Left lung (tissue), 10 donors: ENCODE measurements around the gene SPEM2. TPM values are rescaled to one million over a fixed set of nuclear protein-coding genes. Genes with fewer than 3 reads are reported as not detected.
A peak's percentile ranks its signal among the peaks of the same experiment; 100 is the strongest.

Experiments
- ATAC-seq: fragments of 200-7000 bp; cut with Tn5 transposase; one replicate; pipeline ENCODE4 v1.9.1; 2020; ENCODE audit warnings: moderate library complexity
- DNase-seq, 4 donors: peaks; one replicate each; pipeline ENCODE4 v3.0.0-alpha.2; 2013 to 2020
- H3K27ac ChIP-seq, 2 donors: fragments of 200-600 bp; sonication (generic) in 1 of 2; one replicate each; pipeline versions ENCODE4 v1.5.0 to v1.8.0; 2020 to 2021
- H3K27me3 ChIP-seq, 2 donors: fragments of 200-600 bp; sonication (generic) in 1 of 2; one replicate each; pipeline versions ENCODE4 v1.5.0 to v1.8.0; 2020 to 2021
- H3K36me3 ChIP-seq, 2 donors: fragments of 200-600 bp; sonication (generic) in 1 of 2; one replicate each; pipeline versions ENCODE4 v1.5.0 to v1.8.0; 2020 to 2021
- H3K4me1 ChIP-seq, 2 donors: fragments of 200-600 bp; one replicate each; pipeline ENCODE4 v1.8.0; 2021
- H3K4me3 ChIP-seq, 2 donors: fragments of 200-600 bp; sonication (generic) in 1 of 2; one replicate each; pipeline versions ENCODE4 v1.5.0 to v1.8.0; 2020 to 2021; ENCODE audit warnings: mild to moderate bottlenecking in 1 of 2
- H3K9me3 ChIP-seq, 2 donors: fragments of 200-600 bp; sonication (generic) in 1 of 2; one replicate each; pipeline versions ENCODE4 v1.5.0 to v1.8.0; 2020 to 2021
- CTCF ChIP-seq, 2 donors: fragments of 200-600 bp; sonication (generic) in 1 of 2; IDR thresholded peaks; one replicate each; pipeline versions ENCODE4 v1.5.0 to v1.8.0; 2021; ENCODE audit warnings: antibody characterized with exemption in 2 of 2
- intact Hi-C, 2 donors: fragments of 100-400 bp; cut with DNase I; formaldehyde crosslinking; loops; one replicate each; pipeline versions ENCODE4 v1.11.2 to v1.14.2; 2022
- polyA plus RNA-seq, 6 donors: library from polyadenylated mRNA; unstranded; fragments of 120-200 nt; gene quantifications; one replicate each; pipeline ENCODE4 v1.2.1, GENCODE V29; 2013; ENCODE audit not compliant: insufficient read length in 6 of 6
- total RNA-seq, 2 donors: library from RNA; stranded (reverse); fragmentation: NEBNext Ultra II Directional; extraction: Animal tissue kit (Norgen Biotek cat#: 25700); gene quantifications; one replicate each; pipeline ENCODE4 v1.2.1, GENCODE V29; 2021
- donor health status: DM: no; HTN: yes; CAD: no.
- donor health status: DM: no; HTN: no; CAD: no.

SPEM2 gene
- total and polyA plus RNA-seq, 8 donors = not detected

GRCh38 chr17:7403977-7404736 is 21.3 kb upstream of the SPEM2 start, which contains the start of gene TMEM256:
Gene TMEM256, minus strand, starts transcription at chr17:7404097. Its CDS starts 13 bp downstream, at chr17:7404084.
- peaks cover 7 to 26% of the 10 kb centered on the region in 2 donors for H3K4me1 ChIP-seq
- DNase-seq (peak; percentile 97 to 99 (median 98)), ATAC-seq (peak; percentile 94)
- peak within 1 kb of the TSS; percentile 87 for H3K27ac ChIP-seq
- peak within 1 kb of the TSS; percentile 59 to 61 for H3K4me3 ChIP-seq
- peaks cover 0 to 37% of the 10 kb centered on the region in 2 donors for H3K27me3 ChIP-seq
- peak in 1 of 2 donors; percentile 15 for TF ChIP-seq CTCF (IDR thresholded peaks at IDR 0.05)
- intact Hi-C loops = no loop called here
- H3K36me3 ChIP-seq = no peaks in the 10 kb centered on the region
- H3K9me3 ChIP-seq = no peaks in the 10 kb centered on the region

GRCh38 chr17:7404737-7405349 is 20.6 kb upstream of the SPEM2 start:
- Histone ChIP-seq H3K27me3 (peaks cover 0 to 37% of the 10 kb centered on the region in 2 donors), H3K27ac (peak overlapping the region; percentile 87), H3K36me3 (no peaks in the 10 kb centered on the region), H3K9me3 (no peaks in the 10 kb centered on the region), H3K4me3 (peak overlapping the region; percentile 59 to 61), H3K4me1 (peaks cover 7 to 26% of the 10 kb centered on the region in 2 donors)
- peak; percentile 53 for ATAC-seq
- peak in 1 of 4 donors; percentile 88 for DNase-seq
- intact Hi-C loops = no loop called here
- no peak for TF ChIP-seq CTCF (IDR thresholded peaks at IDR 0.05)

GRCh38 chr17:7405350-7406234 is 19.8 kb upstream of the SPEM2 start:
- DNase-seq = peak in 1 of 4 donors; percentile 22

GRCh38 chr17:7406235-7406825 is 19.1 kb upstream of the SPEM2 start:
- H3K4me3 ChIP-seq = no peak overlapping the region
- H3K27me3 ChIP-seq = peaks cover 0 to 37% of the 10 kb centered on the region in 2 donors
- peaks cover 7 to 26% of the 10 kb centered on the region in 2 donors for H3K4me1 ChIP-seq
- TF ChIP-seq CTCF (IDR thresholded peaks at IDR 0.05) = no peak
- intact Hi-C loops = no loop called here
- H3K9me3 ChIP-seq = no peaks in the 10 kb centered on the region
- ATAC-seq = no peak
- DNase-seq = no peak
- H3K27ac ChIP-seq = no peak overlapping the region
- H3K36me3 ChIP-seq = no peaks in the 10 kb centered on the region

More at GRCh38 chr17:7405350-7406234, 19.8 kb upstream of the SPEM2 start:
- Histone ChIP-seq H3K27ac (peak overlapping the region; percentile 87), H3K36me3 (no peaks in the 10 kb centered on the region), H3K27me3 (peaks cover 0 to 37% of the 10 kb centered on the region in 2 donors), H3K4me1 (peaks cover 7 to 26% of the 10 kb centered on the region in 2 donors), H3K9me3 (no peaks in the 10 kb centered on the region), H3K4me3 (peak overlapping the region; percentile 59 to 61)
- ATAC-seq = no peak
- TF ChIP-seq CTCF (IDR thresholded peaks at IDR 0.05) = no peak
- intact Hi-C loops = no loop called here
